ENCODE measurements around the gene AFAP1.

The AFAP1 gene

GRCh38 chr4:7838136-7838782, 101.4 kb downstream of the AFAP1 start:
- DNase-seq = no peak

- no peak for DNase-seq
Observed at GRCh38 chr4:7837597-7838135, 102.0 kb downstream of the AFAP1 start.

GRCh38 chr4:7831858-7832730, 107.6 kb downstream of the AFAP1 start:
- no peak for DNase-seq

- peak; percentile 70 for DNase-seq
Observed at GRCh38 chr4:7831330-7831729, 108.3 kb downstream of the AFAP1 start.

DNA sequence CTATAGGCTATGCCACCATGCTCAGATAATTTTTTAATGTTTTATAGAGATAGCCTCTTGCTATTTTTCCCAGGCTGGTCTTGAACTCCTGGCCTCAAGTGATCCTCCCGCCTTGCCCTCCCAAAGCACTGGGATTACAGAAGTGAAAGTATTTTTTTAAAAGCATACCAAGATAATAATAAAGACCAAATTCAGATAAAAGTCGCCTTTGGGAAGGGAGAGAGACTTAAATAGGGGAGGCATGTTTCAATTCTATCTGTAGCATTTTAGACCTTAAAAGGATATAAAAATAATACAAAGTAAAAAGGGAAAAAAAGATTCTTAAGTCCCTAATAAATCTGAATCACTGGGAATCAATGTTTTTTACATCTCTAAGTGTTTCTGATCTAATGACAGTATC, 108.9 kb downstream of the AFAP1 start:
- no peak for DNase-seq

DNA sequence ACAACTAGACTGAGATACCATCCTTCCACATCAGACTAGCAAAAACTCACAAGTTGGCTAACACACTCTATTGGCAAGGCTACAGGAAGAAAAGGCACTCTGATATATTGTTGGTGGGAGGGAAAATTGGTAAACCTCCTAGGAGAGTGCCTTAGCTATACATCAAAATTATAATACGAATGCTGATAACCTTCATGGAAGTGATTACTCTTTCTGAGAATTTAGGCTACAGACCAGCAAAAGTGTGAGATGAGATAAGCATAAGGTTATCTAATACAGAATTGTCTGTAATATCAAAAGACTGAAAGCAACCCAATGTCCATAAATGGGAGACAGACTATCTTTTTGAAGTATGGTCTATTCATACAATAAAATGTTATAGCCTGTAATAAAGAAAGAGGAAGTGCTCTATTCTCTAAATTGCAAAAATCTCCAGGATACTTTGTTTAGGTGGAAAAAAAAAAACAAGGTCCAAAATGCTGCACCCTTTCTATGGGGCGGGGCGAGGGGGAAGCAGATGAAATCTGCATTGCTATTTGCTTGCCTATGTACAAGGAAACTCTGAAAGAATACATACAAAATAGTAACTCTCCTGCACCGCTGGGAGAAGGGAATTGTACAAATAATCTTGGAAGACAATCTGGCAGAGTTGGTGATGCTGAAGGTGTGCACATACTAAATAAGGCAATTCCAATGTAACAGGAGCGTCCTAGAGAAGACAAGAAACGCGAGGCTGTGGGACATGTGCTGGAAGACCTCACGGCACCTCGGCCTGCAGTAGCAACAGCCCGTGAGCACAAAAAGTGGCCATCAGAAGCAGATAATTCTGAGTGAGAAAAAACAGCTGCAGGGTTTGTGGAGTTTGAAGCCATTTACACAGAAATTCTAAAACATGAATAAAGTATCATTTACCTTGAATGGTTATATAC, 109.7 kb downstream of the AFAP1 start:
- DNase-seq = no peak

DNA sequence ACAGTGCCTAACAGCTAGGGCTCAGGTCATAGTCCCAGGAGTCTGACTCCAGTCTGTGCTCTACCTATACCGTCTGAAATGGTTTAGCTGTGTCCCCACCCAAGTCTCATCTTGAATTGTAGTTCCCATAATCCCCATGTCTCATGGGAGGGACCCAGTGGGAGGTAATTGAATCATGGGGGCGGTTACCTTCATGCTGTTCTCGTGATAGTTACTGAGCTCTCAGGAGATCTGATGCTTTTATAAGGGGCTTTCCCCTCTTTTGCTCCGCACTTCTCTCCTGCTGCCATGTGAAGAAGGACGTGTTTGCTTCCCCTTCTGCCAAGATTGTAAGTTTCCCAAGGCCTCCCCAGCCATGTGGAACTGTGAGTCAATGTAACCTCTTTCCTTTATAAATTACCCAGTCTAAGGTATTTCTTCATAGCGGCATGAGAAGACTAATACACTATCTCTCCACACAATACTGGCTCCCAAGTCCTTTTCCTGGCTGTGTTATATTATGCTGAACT, 110.8 kb downstream of the AFAP1 start:
- DNase-seq = peak; percentile 42

- DNase-seq = peak; percentile 82
Observed at GRCh38 chr4:7828011-7828720, 111.5 kb downstream of the AFAP1 start.

DNA sequence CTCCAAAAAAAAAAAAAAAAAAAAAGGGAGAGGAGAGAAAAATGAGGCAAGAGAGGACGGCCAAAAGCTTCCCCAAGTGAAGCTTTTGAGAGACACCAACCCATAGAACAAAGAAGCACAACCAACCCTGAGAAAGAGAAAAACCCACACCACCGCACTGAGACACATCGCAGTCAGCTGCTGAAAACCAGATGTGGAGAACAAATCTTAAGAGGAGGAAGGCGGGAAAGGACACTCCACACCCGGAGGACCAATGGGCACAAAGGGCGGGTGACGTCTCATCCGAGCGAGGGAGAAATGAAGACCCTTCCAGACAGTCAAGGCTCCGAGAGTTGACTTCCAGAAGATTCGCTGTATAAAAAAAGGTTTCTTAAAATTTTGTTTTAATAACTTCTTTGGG, 112.1 kb downstream of the AFAP1 start:
- DNase-seq = no peak

DNA sequence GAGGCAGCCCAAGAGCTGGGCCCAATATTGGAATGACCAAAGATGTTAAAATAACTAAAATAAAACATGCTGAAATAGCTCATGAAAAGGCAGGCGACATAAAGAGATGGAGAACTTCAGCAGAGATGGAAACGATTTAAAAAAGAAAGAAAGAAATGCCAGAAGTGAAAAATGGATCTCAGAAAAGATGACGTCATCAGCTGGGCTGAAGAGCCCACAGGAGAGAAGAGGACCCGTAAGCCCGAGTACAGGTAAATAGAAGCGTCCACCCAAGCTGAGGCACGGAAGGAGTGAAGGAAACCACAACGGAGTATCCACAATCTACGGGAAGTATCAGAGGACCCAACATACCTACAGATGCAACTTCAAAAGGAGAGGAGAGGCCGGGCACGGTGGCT, 112.8 kb downstream of the AFAP1 start:
- DNase-seq = no peak

GRCh38 chr4:7826176-7826908, 113.3 kb downstream of the AFAP1 start:
- no peak for DNase-seq

GRCh38 chr4:7824218-7824617, 115.4 kb downstream of the AFAP1 start:
- no peak for DNase-seq

DNA sequence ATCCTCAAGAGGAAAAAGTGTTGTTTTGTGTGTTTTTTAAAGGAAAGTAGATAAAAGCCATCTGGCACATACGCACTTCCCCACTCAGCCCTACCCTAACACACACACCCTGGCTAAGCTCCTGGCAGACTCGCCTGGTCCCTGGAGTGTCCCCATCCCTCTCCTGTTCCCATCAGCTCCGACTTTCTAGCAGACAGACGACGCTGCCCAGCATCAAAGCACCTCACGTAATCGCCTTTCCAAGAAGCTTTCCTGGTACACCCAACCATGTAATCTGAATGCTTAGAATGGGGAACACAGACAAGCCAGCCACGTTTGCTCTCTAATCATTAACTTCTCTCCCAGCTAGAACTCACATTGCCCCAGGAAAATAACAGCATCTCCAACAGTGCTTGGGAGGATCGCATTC, 116.2 kb downstream of the AFAP1 start:
- DNase-seq = no peak

DNA sequence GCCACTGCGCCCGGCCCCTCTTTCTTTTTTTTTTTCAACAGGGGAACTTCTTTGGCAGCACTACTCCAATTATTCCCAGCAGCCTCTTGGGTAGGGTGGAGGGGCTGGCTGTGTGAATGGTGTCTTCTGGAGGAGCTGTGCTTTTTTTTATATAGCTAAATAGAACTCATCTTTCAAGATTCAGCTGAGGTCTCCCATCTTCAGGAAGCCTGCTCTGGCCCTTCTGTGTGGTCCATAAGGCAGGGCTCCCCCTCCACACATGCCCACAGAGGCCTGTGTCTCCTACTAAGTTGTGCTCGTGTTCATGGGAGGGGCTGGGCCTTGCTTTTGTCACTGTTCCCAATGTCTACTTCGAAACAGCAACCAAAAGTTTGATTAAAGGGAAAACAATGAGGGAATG, 116.8 kb downstream of the AFAP1 start:
- DNase-seq = no peak

DNA sequence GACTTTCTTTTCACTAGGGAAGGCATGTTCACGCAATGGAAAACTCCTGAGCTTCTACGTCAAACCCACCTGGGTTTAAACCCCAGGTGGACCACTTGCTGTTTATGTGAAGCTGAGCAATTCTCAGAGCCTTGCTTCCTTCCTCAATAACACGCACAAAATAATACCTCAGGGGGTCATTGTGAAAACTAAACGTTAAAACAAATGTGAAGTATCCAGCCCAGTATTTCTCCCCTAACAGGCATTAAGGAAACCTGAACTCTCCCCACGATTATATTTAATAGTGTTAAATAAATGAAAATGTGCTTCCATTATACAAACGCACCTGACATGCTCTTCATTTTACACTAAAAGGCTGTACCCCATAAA, 117.5 kb downstream of the AFAP1 start:
- DNase-seq = no peak

GRCh38 chr4:7821245-7822136, 118.2 kb downstream of the AFAP1 start:
- DNase-seq = no peak

DNA sequence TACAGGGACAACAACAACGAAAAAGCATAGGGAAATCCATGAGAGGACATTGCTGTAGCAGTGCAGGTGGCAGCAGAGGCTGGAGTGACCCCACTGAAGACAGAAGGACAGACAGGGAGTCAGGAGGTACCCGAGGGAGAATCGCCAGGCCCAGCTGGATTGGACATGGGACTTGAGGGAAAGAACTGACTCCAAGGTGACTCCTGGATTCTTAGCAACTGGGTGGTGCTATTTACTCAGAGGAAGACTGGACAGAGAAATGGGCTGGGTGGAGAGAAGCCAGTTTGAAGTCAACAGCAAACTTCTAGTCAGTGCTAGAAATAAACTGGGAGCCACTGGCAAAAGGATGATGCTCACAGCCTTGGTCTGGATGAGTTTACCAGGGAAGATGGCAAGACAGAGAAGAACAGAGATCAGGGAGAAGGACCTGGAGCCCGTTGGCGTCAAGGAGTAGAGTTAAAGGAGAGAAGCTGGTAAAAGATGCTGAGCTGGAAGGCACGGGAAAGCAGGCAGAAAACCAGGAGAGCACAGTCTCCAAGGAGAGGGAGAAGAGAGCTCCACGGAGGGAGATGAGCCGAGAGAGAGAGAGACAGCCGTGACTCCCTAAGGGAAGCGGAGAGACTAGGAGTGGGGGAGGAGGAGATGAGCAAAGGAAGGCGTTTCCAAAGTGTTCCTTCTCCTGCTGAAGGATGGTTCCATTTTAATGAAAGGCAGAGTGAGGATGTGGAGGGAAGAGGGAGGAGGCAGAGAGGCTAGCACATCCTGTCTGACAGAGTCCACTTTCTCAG, 119.4 kb downstream of the AFAP1 start:
- DNase-seq = no peak

DNA sequence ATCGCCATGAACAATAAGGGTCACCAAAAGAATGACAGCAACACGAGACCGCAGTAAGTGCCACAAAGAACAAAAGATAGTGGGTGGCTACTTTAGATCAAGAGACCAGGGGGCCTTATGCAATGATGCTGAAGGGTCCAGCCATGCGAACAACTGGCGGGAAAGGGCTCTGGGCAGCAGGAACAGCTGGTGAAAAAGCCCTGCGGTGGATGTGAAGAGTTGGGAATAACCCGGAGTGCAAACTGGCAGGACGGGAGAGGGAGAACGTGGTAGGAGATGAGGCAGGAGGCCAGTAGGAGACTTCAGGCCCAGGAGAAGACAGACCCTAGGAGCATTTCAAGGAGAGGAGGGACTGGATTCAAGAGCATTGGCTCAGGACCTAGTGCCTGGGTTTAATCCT, 120.2 kb downstream of the AFAP1 start:
- no peak for DNase-seq

- DNase-seq = no peak
Observed at GRCh38 chr4:7818399-7818911, 121.2 kb downstream of the AFAP1 start.

Measured in CD4-positive, alpha-beta T cell treated with Interleukin-10 for 1 hour (primary cell).